NCI-H2029 treated with DMSO at 0.1 percent for 48 hours (cell line): Measurements from ENCODE around the gene ADSS1.

Experiments
- DNase-seq: peaks from one replicate; lab custom pipeline; 2025; lab: John Stamatoyannopoulos, UW

Gene ADSS1

GRCh38 chr14:104687601-104688504 lies 36.2 kb upstream of the ADSS1 start:
- DNase-seq = no peak

DNA sequence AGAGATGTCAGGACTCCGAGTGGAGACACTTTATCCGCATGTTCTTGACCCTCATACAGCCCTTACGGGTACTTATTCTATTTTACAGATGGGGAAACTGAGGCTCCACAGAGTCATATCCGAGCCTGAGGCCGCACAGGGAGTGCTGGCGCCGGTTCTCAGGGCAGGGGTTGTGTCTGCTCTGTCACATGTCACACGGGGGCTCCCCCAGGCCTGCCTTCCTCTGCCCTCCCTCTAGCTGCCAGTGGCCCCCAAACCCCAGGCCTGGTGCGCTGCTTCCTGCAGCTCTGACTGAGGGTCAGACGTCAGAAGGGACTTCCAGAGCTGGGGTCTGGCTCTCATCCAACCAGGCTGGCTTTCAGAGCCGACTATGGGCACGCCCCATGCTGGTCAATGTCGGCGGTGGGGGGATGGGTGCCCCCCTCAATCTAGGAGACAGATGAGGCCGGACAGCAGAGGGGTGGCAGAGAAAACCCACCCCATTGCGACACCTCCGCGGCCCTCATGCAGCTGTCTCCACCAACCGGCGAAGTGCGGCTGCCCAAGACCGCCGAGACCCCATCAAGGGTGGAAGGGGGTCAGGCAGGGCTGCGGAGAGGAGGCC lies 35.4 kb upstream of the ADSS1 start:
- no peak for DNase-seq

DNA sequence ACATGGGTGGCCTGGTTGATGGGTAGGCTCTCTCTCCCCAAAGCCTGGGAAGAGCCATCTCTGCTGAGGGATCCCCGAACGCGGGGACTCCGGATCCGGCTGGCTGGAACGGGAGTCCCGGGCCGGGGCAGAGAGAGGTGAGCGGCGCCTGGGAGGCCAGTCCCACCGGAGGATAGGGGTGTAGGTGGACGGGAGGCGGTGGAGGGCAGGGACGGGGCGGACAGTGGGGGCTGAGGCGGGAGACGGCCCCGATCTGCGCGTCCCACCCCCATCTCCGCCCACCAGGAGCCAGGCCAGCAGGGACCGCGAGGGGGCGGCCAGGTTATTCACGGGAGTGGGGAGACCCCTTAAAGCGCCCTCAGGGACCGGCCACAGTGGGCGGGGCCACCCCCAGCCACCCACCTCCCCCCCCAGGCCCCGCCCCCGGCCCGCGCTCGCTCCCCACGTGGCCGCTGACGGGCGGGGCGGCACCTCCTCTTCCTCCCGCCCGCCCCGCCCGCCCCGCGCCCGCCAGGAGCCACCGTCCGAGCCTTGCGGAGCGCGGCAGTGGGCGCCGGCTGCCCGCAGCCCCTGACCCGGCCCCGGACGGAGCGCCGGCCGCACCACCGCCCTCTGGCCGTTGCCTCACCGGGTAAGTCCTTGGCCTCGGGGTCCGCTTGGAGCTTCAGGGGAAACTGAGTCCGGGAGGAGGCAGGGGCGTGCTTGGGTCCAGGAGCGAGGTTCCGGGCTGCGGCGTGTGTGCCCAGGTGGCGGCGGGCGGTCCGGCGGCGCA lies 34.7 kb upstream of the ADSS1 start, which contains the start of gene INF2:
Gene INF2 (plus strand): TSS at position 510 of the 772 bp plus-strand sequence. CDS start 11,748 bp downstream, outside the sequence.
- no peak for DNase-seq

GRCh38 chr14:104689881-104690711 lies 33.9 kb upstream of the ADSS1 start:
- DNase-seq = no peak

GRCh38 chr14:104690861-104691455 lies 33.1 kb upstream of the ADSS1 start:
- no peak for DNase-seq

DNA sequence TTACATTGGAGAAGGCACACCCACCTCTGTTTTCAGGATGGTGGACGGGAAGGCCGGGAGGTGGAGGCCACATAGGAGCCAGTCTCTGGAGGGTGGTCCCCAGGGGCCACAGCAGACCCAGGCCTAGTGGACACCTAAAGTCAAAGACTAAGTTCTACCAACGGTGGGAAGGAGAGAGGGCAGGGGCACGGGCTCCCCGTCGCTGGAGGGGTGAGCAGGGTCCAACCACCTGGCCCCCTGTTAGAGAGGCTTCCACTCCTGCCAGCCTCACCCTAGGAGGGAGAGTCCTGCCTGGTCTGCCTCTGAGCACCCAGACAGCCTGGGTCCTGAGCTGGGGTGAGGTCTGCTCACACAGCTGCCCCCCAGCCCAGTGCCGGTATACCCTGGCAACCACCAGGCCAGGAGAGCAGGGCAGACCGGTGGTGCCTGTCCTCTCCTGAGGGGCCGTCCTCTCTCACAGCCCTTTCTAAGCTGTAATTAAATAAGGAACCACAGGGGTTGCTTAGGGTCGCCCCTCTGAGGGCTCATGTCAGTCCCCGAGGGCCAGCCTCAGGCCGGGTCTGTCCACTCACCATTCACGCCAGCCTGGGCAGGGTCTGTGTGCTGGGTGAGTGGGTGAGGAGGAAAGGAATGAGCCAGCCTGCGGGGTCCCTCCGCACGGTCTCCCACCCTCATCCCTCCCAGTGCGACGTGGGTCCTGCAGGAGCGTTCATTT lies 32.3 kb upstream of the ADSS1 start:
- DNase-seq = no peak

- no peak for DNase-seq
These were observed 31.6 kb upstream of the ADSS1 start for GRCh38 chr14:104692261-104692938.

DNA sequence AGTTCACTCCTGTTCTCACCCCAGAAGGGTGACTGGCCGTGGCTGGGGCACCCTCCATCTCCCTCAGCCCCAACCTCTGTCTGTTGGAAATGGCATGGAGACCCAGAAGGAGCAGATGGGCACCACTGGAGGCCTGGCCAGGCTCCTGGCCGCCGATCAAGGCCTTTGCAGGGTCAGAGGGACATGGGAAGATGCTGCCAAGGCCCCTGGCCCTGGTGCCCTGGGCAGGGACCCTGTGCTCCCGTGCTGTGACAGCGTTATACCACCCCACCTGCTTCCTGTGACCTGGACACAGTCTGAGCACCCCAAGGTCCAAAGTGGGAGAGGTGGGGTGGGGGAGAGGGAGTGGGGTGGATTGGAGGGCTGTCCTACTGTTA lies 31.1 kb upstream of the ADSS1 start:
- no peak for DNase-seq

GRCh38 chr14:104693482-104694431 lies 30.3 kb upstream of the ADSS1 start:
- no peak for DNase-seq

- DNase-seq = no peak
These were observed 29.5 kb upstream of the ADSS1 start for GRCh38 chr14:104694475-104694950.

DNA sequence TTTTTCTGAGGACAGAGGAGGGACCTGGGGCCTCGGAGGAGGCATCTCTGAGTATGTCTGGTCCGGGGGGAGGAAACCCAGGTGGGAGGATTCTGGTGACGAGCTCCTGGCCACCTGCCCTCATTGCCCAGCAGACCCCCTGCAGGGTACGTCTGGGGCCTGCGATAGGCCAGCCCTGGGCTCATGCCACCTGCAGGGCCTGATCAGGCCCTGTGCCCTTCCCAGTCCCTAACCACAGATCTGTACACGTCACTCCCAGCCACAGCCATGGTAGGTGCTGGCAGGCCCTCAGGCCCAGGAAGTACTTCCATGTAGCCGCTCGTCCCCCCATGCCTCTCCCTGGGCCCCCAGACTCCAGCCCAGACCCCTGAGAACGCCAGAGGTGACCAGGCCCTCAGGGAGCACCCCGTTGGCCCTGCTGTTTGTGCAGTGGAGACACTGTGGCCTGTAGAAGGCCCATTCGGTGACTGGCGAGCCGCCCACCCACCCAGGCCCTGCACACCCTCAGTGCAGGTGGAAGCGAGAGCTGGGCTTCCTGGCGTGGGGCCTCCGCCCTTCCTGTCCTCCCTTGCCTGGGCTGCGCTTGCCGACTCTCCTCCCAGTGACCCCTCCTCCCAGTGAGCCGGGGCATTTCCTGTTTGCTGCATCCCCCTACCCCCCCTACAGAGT lies 28.9 kb upstream of the ADSS1 start:
- peak; percentile 52 for DNase-seq

- DNase-seq = no peak
These were observed 28.4 kb upstream of the ADSS1 start for GRCh38 chr14:104695660-104696000.

- DNase-seq = no peak
These were observed 27.2 kb upstream of the ADSS1 start for GRCh38 chr14:104696671-104697316.

- no peak for DNase-seq
These were observed 26.7 kb upstream of the ADSS1 start for GRCh38 chr14:104697317-104697703.

- no peak for DNase-seq
These were observed 26.0 kb upstream of the ADSS1 start for GRCh38 chr14:104697892-104698583.

DNA sequence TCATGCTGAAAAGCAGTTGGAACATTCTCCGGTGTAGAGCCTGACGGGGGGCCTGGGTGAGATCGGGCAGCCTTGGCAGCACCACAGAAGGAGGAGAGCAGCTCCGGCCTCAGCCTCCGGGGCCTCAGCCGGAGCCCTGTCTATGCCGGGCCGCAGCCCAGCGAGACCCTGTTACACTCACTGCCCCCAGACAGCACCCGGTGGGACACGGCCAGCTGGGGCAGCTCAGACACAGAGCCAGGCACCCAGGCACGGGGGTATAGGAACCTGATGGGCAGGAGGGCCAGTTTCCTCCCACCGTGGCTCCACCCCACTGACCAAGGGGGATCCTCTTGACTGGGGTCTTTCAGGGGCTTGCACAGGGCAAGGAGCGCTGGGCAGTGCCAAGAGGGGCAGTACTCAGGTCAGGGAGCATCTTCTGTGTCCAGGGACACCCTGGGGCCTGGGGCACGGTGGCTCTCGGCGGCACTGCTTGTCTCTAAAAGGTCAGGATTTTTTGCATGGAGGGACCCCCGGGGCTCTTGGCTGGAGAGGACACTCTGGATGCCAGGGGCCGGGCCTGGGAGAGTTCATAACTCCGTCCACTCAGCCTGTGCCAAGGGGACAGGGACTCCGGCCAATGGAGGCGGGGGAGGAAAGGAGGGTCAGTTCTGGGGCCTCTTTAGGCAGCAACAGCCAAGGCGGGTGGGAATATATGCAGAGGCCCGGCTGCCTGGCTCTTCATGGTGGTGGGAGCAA lies 25.2 kb upstream of the ADSS1 start:
- no peak for DNase-seq

GRCh38 chr14:104699426-104699748 lies 24.6 kb upstream of the ADSS1 start:
- no peak for DNase-seq
